Measurements from ENCODE around the gene LPP. TPM values are rescaled to one million over a fixed set of nuclear protein-coding genes. Genes with fewer than 3 reads are reported as not detected.

LPP gene
- total and polyA plus RNA-seq, 2 of the 13 experiments (the other 11 are each of a cell fraction or from before 2014, with no cell fraction given), result 19.2 to 29.9 TPM

DNA sequence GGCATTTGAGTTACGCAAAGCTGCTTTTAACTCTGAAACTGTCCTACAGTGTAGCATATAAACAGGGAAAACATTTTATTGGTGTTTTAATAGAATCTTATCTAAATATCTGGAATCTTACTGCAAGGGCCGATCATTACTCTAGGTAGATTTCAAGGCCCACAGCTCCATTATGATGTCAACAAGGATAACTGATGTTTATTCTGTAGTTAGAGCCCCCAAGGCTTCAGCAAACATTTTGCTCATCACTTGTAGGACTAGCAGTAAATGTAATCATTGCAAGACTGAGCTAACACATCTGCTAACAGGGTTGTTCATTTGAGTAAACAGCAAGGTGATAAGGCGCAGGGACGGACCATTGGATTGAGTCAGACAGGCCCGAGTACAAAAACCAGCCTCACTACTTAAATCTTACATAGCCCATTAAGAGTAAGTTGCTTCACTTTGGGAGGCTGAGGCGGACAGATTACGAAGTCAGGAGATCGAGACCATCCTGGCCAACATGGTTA is 685.3 kb downstream of the LPP start (continued):
- TF ChIP-seq, protein P1, sequence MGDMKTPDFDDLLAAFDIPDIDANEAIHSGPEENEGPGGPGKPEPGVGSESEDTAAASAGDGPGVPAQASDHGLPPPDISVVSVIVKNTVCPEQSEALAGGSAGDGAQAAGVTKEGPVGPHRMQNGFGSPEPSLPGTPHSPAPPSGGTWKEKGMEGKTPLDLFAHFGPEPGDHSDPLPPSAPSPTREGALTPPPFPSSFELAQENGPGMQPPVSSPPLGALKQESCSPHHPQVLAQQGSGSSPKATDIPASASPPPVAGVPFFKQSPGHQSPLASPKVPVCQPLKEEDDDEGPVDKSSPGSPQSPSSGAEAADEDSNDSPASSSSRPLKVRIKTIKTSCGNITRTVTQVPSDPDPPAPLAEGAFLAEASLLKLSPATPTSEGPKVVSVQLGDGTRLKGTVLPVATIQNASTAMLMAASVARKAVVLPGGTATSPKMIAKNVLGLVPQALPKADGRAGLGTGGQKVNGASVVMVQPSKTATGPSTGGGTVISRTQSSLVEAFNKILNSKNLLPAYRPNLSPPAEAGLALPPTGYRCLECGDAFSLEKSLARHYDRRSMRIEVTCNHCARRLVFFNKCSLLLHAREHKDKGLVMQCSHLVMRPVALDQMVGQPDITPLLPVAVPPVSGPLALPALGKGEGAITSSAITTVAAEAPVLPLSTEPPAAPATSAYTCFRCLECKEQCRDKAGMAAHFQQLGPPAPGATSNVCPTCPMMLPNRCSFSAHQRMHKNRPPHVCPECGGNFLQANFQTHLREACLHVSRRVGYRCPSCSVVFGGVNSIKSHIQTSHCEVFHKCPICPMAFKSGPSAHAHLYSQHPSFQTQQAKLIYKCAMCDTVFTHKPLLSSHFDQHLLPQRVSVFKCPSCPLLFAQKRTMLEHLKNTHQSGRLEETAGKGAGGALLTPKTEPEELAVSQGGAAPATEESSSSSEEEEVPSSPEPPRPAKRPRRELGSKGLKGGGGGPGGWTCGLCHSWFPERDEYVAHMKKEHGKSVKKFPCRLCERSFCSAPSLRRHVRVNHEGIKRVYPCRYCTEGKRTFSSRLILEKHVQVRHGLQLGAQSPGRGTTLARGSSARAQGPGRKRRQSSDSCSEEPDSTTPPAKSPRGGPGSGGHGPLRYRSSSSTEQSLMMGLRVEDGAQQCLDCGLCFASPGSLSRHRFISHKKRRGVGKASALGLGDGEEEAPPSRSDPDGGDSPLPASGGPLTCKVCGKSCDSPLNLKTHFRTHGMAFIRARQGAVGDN (CRISPR knock-in tag; IDR thresholded peaks at IDR 0.05), result no peak
- TF ChIP-seq RFXANK (CRISPR knock-in tag; IDR thresholded peaks at IDR 0.05), result no peak
- no peak for TF ChIP-seq ZNF354B (CRISPR knock-in tag; IDR thresholded peaks at IDR 0.05)
- TF ChIP-seq RORA (CRISPR knock-in tag; IDR thresholded peaks at IDR 0.05), result peak; percentile 74; the same call in 1 of the 2 replicates
- TF ChIP-seq, protein P2, sequence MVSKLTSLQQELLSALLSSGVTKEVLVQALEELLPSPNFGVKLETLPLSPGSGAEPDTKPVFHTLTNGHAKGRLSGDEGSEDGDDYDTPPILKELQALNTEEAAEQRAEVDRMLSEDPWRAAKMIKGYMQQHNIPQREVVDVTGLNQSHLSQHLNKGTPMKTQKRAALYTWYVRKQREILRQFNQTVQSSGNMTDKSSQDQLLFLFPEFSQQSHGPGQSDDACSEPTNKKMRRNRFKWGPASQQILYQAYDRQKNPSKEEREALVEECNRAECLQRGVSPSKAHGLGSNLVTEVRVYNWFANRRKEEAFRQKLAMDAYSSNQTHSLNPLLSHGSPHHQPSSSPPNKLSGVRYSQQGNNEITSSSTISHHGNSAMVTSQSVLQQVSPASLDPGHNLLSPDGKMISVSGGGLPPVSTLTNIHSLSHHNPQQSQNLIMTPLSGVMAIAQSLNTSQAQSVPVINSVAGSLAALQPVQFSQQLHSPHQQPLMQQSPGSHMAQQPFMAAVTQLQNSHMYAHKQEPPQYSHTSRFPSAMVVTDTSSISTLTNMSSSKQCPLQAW (CRISPR knock-in tag; IDR thresholded peaks at IDR 0.05), result peak; percentile 87
- TF ChIP-seq ZNF282 (IDR thresholded peaks at IDR 0.05; ENCODE audit: partially characterized antibody), result no peak
- TF ChIP-seq MIXL1 (CRISPR knock-in tag; IDR thresholded peaks at IDR 0.05), result peak; percentile 98
- TF ChIP-seq ZFX (CRISPR knock-in tag; IDR thresholded peaks at IDR 0.05; ENCODE audit: low read depth), result peak; percentile 65
- TF ChIP-seq, protein P3, sequence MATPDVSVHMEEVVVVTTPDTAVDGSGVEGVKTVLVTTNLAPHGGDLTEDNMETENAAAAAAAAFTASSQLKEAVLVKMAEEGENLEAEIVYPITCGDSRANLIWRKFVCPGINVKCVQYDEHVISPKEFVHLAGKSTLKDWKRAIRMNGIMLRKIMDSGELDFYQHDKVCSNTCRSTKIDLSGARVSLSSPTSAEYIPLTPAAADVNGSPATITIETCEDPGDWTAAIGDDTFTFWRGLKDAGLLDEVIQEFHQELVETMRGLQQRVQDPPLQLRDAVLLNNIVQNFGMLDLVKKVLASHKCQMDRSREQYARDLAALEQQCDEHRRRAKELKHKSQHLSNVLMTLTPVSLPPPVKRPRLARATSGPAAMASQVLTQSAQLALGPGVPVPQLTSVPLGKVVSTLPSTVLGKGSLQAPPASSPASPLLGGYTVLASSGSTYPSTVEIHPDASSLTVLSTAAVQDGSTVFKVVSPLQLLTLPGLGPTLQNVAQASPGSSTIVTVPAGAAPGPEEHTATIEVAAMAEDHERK (CRISPR knock-in tag; IDR thresholded peaks at IDR 0.05; ENCODE audit: low read depth), result no peak
- peak; percentile 40; the same call in 1 of the 2 replicates for TF ChIP-seq SMC3 (IDR thresholded peaks at IDR 0.05; ENCODE audit: low read length)
- no peak for TF ChIP-seq ZNF543 (CRISPR knock-in tag; IDR thresholded peaks at IDR 0.05)
- TF ChIP-seq REXO4 (CRISPR knock-in tag; IDR thresholded peaks at IDR 0.05; ENCODE audit: borderline replicate concordance), result no peak
- no peak for TF ChIP-seq SRSF1 (optimal IDR thresholded peaks at IDR 0.05; ENCODE audit: low read depth, low read length)
- TF ChIP-seq IKZF4 (CRISPR knock-in tag; IDR thresholded peaks at IDR 0.05; ENCODE audit: borderline replicate concordance, low read depth, not compliant biosample characterization), result no peak
- TF ChIP-seq, protein P4, sequence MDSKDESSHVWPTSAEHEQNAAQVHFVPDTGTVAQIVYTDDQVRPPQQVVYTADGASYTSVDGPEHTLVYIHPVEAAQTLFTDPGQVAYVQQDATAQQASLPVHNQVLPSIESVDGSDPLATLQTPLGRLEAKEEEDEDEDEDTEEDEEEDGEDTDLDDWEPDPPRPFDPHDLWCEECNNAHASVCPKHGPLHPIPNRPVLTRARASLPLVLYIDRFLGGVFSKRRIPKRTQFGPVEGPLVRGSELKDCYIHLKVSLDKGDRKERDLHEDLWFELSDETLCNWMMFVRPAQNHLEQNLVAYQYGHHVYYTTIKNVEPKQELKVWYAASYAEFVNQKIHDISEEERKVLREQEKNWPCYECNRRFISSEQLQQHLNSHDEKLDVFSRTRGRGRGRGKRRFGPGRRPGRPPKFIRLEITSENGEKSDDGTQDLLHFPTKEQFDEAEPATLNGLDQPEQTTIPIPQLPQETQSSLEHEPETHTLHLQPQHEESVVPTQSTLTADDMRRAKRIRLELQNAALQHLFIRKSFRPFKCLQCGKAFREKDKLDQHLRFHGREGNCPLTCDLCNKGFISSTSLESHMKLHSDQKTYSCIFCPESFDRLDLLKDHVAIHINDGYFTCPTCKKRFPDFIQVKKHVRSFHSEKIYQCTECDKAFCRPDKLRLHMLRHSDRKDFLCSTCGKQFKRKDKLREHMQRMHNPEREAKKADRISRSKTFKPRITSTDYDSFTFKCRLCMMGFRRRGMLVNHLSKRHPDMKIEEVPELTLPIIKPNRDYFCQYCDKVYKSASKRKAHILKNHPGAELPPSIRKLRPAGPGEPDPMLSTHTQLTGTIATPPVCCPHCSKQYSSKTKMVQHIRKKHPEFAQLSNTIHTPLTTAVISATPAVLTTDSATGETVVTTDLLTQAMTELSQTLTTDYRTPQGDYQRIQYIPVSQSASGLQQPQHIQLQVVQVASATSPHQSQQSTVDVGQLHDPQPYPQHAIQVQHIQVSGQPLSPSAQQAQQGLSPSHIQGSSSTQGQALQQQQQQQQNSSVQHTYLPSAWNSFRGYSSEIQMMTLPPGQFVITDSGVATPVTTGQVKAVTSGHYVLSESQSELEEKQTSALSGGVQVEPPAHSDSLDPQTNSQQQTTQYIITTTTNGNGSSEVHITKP (CRISPR knock-in tag; IDR thresholded peaks at IDR 0.05; ENCODE audit: low read depth), result peak; percentile 93
- TF ChIP-seq HNRNPL (IDR thresholded peaks at IDR 0.05; ENCODE audit: low read depth, low read length), result no peak
- no peak for TF ChIP-seq ZNF737 (CRISPR knock-in tag; IDR thresholded peaks at IDR 0.05; ENCODE audit: borderline replicate concordance)
